Measurements from ENCODE around the gene CD151.
A peak's percentile ranks its signal among the peaks of the same experiment; 100 is the strongest.

The CD151 gene

GRCh38 chr11:836274-836673, 3.5 kb downstream of the CD151 start:
- TF ChIP-seq, protein P1, sequence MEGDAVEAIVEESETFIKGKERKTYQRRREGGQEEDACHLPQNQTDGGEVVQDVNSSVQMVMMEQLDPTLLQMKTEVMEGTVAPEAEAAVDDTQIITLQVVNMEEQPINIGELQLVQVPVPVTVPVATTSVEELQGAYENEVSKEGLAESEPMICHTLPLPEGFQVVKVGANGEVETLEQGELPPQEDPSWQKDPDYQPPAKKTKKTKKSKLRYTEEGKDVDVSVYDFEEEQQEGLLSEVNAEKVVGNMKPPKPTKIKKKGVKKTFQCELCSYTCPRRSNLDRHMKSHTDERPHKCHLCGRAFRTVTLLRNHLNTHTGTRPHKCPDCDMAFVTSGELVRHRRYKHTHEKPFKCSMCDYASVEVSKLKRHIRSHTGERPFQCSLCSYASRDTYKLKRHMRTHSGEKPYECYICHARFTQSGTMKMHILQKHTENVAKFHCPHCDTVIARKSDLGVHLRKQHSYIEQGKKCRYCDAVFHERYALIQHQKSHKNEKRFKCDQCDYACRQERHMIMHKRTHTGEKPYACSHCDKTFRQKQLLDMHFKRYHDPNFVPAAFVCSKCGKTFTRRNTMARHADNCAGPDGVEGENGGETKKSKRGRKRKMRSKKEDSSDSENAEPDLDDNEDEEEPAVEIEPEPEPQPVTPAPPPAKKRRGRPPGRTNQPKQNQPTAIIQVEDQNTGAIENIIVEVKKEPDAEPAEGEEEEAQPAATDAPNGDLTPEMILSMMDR (IDR thresholded peaks at IDR 0.05) = no peak

DNA sequence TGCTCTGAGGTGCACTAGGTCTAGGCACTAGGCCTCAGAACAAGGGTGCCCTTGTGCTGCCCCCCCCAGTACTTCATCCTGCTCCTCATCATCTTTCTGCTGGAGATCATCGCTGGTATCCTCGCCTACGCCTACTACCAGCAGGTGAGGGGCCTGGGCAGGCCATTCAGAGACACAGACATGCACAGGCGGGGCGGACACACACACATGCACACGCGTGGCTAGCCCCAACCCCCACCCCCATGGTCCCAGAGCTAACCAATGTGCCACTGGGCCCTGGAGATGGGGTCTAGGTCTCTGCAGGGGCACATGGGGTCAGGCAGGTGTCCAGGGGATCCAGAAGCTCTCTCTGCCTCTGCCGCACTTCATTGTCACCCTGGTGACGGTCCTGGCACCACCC, 3.9 kb downstream of the CD151 start:
- TF ChIP-seq, protein P1 (IDR thresholded peaks at IDR 0.05) = no peak

- TF ChIP-seq, protein P1 (IDR thresholded peaks at IDR 0.05) = no peak
Observed at GRCh38 chr11:837189-837989, 4.6 kb downstream of the CD151 start.

GRCh38 chr11:837990-838307, 5.2 kb downstream of the CD151 start:
- TF ChIP-seq, protein P1 (IDR thresholded peaks at IDR 0.05) = no peak

- TF ChIP-seq, protein P1 (IDR thresholded peaks at IDR 0.05) = no peak; the same call in 1 of the 2 replicates
Observed at GRCh38 chr11:838441-839279, 5.9 kb downstream of the CD151 start.

DNA sequence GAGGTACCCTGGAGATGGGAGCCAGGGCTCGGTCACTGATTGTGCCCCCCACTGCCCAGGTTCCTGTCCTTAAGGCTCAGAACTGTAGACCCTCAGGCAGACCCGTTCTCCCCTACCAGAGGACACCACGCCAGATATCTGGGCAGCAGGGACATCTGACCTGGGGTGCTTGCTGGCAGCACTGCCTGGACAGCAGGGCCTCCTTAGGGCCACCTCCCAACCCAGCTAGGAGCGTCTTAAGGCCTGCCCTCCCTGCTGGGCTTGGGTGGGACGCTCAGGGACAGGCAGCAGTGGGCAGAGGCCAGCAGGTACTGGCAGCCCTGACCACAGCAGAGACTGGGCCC, 6.5 kb downstream of the CD151 start:
- TF ChIP-seq, protein P1 (IDR thresholded peaks at IDR 0.05) = no peak

DNA sequence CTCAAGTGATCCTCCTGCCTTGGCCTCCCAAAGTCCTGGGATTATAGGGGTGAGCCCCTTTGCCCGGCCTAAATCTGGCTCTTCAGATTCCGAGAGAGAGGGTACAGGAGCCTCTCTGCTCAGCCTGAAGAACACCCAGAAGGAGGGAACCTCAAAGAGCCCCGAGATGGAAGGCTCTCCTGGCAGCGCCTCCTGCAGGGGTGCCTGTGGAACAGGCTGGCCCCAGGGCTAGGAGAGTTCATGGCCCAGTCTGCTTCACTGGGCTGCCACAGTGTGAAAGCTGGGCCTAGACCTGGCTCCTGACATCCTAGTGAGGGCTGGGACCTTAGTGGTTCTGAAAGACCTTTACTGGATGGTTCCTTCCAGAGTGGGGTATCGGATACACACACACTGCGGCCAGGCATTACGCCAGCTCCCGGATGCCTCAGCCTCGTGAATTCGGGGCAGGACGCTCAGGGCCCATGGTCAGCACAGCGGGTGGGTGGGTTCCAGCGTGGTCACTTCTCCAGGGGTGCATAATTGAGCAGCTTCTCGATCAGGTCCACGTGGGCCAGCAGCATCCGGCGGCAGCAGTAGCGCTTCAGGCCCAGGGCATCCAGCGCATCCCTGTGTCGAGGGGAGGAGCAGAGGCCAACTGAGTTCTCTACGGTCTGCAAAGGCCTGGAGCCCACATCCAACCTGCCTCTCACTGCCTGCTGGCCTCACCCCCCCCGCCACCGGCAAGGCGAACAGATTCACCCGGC, 7.3 kb downstream of the CD151 start:
- TF ChIP-seq, protein P1 (IDR thresholded peaks at IDR 0.05) = peak; percentile 14; the same call in 1 of the 2 replicates

Data from LNCAP (cell line).